LNCAP (cell line): ENCODE measurements around the gene OCSTAMP.

Experiments used
- TF ChIP-seq, protein P1 (sequence below): fragments of 450-650 bp; IDR thresholded peaks from 2 replicates; pipeline ENCODE4 v1.5.1; 2017; ENCODE audit warnings: mild to moderate bottlenecking

OCSTAMP gene, protein sequence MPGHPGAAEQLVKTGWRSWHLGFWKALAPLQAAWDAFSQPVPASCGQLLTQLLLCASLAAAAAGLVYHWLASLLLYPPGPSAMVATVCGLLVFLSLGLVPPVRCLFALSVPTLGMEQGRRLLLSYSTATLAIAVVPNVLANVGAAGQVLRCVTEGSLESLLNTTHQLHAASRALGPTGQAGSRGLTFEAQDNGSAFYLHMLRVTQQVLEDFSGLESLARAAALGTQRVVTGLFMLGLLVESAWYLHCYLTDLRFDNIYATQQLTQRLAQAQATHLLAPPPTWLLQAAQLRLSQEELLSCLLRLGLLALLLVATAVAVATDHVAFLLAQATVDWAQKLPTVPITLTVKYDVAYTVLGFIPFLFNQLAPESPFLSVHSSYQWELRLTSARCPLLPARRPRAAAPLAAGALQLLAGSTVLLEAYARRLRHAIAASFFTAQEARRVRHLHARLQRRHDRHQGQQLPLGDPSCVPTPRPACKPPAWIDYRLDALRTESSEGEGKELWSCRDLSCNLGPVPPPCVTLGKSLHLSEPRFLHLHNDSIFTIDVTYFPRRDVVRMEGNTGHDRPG

DNA sequence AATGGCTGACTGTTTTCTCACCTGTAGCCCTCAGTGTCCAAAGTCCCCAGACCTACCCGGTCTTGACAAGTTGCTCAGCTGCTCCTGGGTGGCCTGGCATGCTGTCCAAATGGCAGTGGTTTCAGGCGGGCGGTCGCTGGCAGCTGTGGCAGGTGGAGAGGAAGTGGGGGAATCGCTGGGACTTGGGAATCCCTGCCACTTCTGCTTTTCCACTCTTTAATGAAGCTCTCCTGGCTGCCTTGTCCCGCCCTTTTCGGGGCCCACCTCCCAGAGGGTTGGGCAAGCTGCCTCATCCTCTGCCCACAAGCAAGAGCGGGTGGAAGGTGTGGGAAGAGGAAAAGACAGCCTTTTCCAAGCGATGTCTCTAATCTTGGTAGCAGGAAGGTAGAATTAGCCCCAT lies at the start of gene OCSTAMP:
Gene OCSTAMP (minus strand): TSS at position 194 of the 400 bp plus-strand sequence. CDS start 94 bp downstream, at position 100.
- TF ChIP-seq, protein P1, sequence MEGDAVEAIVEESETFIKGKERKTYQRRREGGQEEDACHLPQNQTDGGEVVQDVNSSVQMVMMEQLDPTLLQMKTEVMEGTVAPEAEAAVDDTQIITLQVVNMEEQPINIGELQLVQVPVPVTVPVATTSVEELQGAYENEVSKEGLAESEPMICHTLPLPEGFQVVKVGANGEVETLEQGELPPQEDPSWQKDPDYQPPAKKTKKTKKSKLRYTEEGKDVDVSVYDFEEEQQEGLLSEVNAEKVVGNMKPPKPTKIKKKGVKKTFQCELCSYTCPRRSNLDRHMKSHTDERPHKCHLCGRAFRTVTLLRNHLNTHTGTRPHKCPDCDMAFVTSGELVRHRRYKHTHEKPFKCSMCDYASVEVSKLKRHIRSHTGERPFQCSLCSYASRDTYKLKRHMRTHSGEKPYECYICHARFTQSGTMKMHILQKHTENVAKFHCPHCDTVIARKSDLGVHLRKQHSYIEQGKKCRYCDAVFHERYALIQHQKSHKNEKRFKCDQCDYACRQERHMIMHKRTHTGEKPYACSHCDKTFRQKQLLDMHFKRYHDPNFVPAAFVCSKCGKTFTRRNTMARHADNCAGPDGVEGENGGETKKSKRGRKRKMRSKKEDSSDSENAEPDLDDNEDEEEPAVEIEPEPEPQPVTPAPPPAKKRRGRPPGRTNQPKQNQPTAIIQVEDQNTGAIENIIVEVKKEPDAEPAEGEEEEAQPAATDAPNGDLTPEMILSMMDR: no peak

DNA sequence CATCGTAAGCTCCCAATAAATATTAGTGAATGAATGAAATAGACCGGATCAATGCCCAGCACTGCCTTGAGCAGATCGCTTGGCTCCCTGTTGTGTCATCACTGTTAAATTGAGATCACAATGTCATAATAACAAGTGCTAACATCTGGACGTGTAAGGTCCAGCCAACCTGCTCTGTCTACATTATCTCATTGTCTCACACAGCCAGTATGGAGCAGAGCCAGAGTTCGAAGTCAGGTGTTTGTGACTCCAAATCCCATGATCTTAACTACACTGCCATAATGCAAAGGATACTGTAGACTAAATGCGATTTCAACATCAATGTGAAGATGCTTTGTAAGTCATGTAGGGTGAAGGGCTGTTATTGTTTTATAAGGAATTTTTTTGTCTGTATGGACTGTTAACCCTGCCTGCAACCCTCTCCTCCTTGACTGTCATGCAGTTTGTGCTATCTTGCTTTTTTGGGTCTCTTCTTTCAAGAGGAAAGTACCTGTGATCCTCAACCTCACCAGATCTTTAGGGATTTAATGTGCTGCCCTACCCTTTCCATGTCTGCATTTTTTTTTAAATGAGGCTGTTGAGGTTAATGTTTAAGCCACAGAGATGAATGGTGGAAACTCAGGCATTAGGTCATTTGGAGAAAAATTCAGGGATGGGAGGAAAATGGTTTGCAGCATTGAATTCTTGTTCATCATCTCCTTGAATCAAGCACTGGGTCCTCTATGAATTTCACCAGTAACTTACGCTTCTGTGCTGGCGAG lies 49.0 kb upstream of the OCSTAMP start:
- TF ChIP-seq, protein P1: no peak

DNA sequence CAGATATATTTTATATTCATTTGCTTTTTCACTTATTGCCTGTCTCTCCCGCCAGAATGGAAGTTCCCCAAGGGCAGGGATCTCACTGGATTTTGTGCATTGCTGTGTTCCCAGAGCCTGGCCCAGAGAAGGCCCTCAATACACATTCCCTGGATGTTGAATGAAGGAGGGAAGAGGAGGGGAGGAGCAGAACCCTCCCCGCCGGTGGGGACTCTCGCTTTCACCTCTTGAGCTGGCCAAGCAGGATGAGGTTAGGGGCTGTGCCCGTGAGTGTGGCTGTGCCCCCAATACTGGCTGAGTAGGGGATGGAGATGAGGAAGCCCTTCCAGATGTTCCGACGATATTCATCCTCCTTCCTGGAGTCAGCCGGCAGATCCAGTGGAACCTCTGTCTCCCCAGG lies 45.5 kb upstream of the OCSTAMP start:
- TF ChIP-seq, protein P1: no peak

DNA sequence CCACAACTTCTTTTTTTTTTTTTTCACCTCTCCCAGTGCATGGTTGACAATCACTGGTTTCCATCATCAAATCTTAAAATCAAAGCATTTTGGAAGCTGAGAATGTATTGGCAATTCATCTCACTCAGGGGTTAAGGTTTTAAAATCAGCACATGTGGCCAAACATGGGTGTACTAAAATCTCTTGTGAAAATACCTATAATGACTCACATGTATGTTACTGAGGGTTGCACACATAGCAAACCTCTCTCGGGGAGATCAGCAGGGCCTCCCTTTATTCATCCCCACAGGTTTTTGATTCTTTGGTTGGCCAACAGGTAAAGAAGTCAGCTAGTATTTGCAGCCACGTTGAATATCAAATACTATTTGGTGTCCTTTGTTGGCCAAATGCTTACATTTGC lies 44.3 kb upstream of the OCSTAMP start:
- TF ChIP-seq, protein P1: no peak

DNA sequence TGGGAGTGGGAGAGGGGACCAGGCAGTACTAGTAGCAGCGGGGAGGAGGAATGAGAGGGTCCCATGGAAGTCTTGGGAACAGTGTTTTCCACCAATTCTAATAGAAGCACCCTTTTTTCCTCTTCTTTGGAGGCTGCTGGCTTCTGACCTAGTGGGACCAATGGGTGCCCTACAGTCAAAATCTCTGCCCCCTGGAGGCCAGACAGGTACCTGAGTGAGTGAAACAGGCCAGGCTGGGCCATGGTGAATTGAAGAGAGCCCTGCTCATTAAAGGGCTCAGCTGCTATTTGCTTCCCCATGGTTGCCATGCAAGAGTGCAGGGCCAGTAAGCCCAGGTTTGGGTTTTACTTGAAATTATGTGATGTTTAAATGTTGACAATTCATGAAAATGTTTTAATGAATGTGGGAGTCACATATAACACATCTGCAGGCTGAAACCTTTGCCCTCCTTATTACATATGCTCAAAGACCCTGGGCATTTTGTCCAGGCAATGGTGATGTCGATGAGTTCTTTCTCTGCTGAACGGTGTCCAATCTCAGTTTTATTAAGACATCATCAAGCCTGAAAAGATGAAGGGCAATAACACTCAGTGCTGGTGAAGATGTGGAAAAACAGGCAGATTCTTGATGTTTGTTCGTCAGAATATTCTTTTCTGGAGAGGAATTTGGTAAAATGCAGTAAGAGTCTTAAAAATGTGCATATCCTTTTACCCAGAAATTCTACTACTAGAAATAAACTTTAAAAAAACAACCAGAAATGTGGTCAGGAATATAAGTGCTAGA lies 42.3 kb upstream of the OCSTAMP start:
- TF ChIP-seq, protein P1: no peak

DNA sequence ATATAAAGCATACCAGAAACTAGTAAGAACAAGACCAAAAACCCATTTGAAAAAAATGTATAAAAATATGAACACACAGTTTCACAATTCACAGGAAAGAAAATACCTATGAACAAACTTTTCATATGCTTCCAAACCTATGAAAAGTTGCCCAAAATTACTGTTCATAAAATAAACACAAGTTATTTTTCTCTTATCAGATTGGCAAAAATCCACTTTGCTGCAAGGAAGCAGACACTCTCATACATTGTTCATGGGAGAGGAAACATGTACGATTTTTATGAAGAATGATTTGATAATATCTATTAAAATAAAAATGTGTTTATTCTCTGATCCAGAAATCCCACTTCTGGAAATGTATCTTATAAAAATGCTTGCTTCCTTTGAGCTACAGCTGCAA lies 40.0 kb upstream of the OCSTAMP start:
- TF ChIP-seq, protein P1: no peak
